ENCODE measurements around the gene ZNF736. TPM values are rescaled to one million over a fixed set of nuclear protein-coding genes. Genes with fewer than 3 reads are reported as not detected.

ZNF736 gene
- total RNA-seq, 1 donor from 2014 or later = not detected

- no peaks in the 10 kb centered on the region for H3K27me3 Mint-ChIP-seq
- peaks cover 65% of the 10 kb centered on the region for H3K9me3 Mint-ChIP-seq (ENCODE audit: low read depth)
- no peaks in the 10 kb centered on the region for H3K4me1 Mint-ChIP-seq (ENCODE audit: low read depth)
- no peak overlapping the region for H3K27ac Mint-ChIP-seq
- H3K4me3 Mint-ChIP-seq (ENCODE audit: low read depth) = no peak overlapping the region
- no peak for TF ChIP-seq CTCF (IDR thresholded peaks at IDR 0.05; ENCODE audit: unreplicated experiment)
- no peaks in the 10 kb centered on the region for H3K36me3 Mint-ChIP-seq (ENCODE audit: insufficient read depth)
- DNase-seq (ENCODE audit: low spot score, unreplicated experiment) = no peak
Measured at GRCh38 chr7:64300641-64301405, 12.9 kb upstream of the ZNF736 start.

- DNase-seq (ENCODE audit: low spot score, unreplicated experiment) = no peak
- H3K27ac Mint-ChIP-seq = no peak overlapping the region
- no peak overlapping the region for H3K4me3 Mint-ChIP-seq (ENCODE audit: low read depth)
Measured at GRCh38 chr7:64307254-64308015, 6.3 kb upstream of the ZNF736 start.

GRCh38 chr7:64308016-64308270 is 5.8 kb upstream of the ZNF736 start:
- Mint-ChIP-seq H3K27me3 (no peaks in the 10 kb centered on the region), H3K27ac (no peak overlapping the region), H3K9me3 (ENCODE audit: low read depth) (peaks cover 34% of the 10 kb centered on the region), H3K4me3 (ENCODE audit: low read depth) (no peak overlapping the region), H3K4me1 (ENCODE audit: low read depth) (no peaks in the 10 kb centered on the region), H3K36me3 (ENCODE audit: insufficient read depth) (peaks cover 3% of the 10 kb centered on the region)
- DNase-seq (ENCODE audit: low spot score, unreplicated experiment) = no peak
- no peak for TF ChIP-seq CTCF (IDR thresholded peaks at IDR 0.05; ENCODE audit: unreplicated experiment)

More at GRCh38 chr7:64307254-64308015, 6.3 kb upstream of the ZNF736 start:
- Mint-ChIP-seq H3K4me1 (ENCODE audit: low read depth) (no peaks in the 10 kb centered on the region), H3K36me3 (ENCODE audit: insufficient read depth) (peaks cover 1% of the 10 kb centered on the region), H3K9me3 (ENCODE audit: low read depth) (peaks cover 29% of the 10 kb centered on the region), H3K27me3 (no peaks in the 10 kb centered on the region)
- no peak for TF ChIP-seq CTCF (IDR thresholded peaks at IDR 0.05; ENCODE audit: unreplicated experiment)

GRCh38 chr7:64310426-64310825 is 3.3 kb upstream of the ZNF736 start:
- H3K36me3 Mint-ChIP-seq (ENCODE audit: insufficient read depth) = peaks cover 3% of the 10 kb centered on the region
- no peak for DNase-seq (ENCODE audit: low spot score, unreplicated experiment)
- no peak overlapping the region for H3K4me3 Mint-ChIP-seq (ENCODE audit: low read depth)
- H3K27me3 Mint-ChIP-seq = no peaks in the 10 kb centered on the region
- H3K27ac Mint-ChIP-seq = no peak overlapping the region
- peaks cover 29% of the 10 kb centered on the region for H3K9me3 Mint-ChIP-seq (ENCODE audit: low read depth)
- H3K4me1 Mint-ChIP-seq (ENCODE audit: low read depth) = no peaks in the 10 kb centered on the region
- TF ChIP-seq CTCF (IDR thresholded peaks at IDR 0.05; ENCODE audit: unreplicated experiment) = no peak

GRCh38 chr7:64312826-64313225 is 935 bp upstream of the ZNF736 start:
- peaks cover 26% of the 10 kb centered on the region for H3K9me3 Mint-ChIP-seq (ENCODE audit: low read depth)
- peaks cover 2% of the 10 kb centered on the region for H3K36me3 Mint-ChIP-seq (ENCODE audit: insufficient read depth)
- H3K4me3 Mint-ChIP-seq (ENCODE audit: low read depth) = no peak overlapping the region
- no peak overlapping the region for H3K27ac Mint-ChIP-seq
- no peak for TF ChIP-seq CTCF (IDR thresholded peaks at IDR 0.05; ENCODE audit: unreplicated experiment)
- no peaks in the 10 kb centered on the region for H3K4me1 Mint-ChIP-seq (ENCODE audit: low read depth)
- no peak for DNase-seq (ENCODE audit: low spot score, unreplicated experiment)
- no peaks in the 10 kb centered on the region for H3K27me3 Mint-ChIP-seq

Data from progenitor cell of endocrine pancreas (in vitro differentiated cells).